Bronchial epithelial cell (primary cell): Measurements from ENCODE around the gene ZNF860. TPM values are rescaled to one million over a fixed set of nuclear protein-coding genes. Genes with fewer than 3 reads are reported as not detected.
A peak's percentile ranks its signal among the peaks of the same experiment; 100 is the strongest.

Experiments
- DNase-seq: peaks from one replicate; pipeline ENCODE4 v3.0.0-alpha.2; 2010; ENCODE audit warnings: low read depth
- FAIRE-seq: peaks from 2 replicates; lab custom pipeline; 2011; peaks lifted over from hg19 to GRCh38; lab: Jason Lieb, UNC
- H3K27me3 ChIP-seq: 2 replicates; pipeline ENCODE4 v1.5.1; 2011; ENCODE audit warnings: low read length; ENCODE audit not compliant: control insufficient read depth, insufficient read depth
- H3K36me3 ChIP-seq: 2 replicates; pipeline ENCODE4 v1.5.1; 2011; ENCODE audit warnings: low read length; ENCODE audit not compliant: control insufficient read depth, insufficient read depth
- H3K4me3 ChIP-seq: 2 replicates; pipeline ENCODE4 v1.5.1; 2011; ENCODE audit warnings: mild to moderate bottlenecking, low read depth, low read length, control low read depth
- total RNA-seq: library from RNA; depleted of rRNA; stranded (reverse); fragments of >200 nt; gene quantifications from 2 replicates; pipeline ENCODE4 v1.2.1, GENCODE V29; 2014
- TF ChIP-seq, protein P1 (sequence below): IDR thresholded peaks from 2 replicates; pipeline ENCODE4 v1.5.1; 2011; ENCODE audit warnings: mild to moderate bottlenecking, moderate library complexity, low read length, control low read depth, inconsistent platforms; ENCODE audit not compliant: insufficient read depth, severe bottlenecking

The ZNF860 gene
- total RNA-seq, 1 donor from 2014 or later, result 3.7 TPM

DNA sequence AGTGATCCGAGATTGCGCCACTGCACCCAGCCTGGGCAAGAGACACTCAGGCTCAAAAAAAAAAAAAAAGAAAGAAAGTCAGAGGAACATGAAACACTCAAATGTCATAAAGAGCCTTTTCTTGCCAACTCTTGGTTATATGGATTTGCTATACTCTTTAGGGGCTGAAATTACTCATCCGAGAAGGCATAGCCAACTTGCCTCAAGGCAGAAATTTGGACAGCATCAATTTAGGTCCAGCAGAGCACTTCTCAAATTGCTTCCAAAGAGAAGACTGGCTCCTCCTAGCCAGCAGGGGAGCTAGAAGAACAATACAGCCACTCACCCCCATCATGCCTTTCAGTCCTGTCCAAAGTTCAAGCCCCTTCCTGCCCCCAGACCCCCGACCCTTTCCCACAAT is 44.3 kb upstream of the ZNF860 start:
- DNase-seq, result peak; percentile 31
- TF ChIP-seq, protein P1, sequence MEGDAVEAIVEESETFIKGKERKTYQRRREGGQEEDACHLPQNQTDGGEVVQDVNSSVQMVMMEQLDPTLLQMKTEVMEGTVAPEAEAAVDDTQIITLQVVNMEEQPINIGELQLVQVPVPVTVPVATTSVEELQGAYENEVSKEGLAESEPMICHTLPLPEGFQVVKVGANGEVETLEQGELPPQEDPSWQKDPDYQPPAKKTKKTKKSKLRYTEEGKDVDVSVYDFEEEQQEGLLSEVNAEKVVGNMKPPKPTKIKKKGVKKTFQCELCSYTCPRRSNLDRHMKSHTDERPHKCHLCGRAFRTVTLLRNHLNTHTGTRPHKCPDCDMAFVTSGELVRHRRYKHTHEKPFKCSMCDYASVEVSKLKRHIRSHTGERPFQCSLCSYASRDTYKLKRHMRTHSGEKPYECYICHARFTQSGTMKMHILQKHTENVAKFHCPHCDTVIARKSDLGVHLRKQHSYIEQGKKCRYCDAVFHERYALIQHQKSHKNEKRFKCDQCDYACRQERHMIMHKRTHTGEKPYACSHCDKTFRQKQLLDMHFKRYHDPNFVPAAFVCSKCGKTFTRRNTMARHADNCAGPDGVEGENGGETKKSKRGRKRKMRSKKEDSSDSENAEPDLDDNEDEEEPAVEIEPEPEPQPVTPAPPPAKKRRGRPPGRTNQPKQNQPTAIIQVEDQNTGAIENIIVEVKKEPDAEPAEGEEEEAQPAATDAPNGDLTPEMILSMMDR, result no peak
- H3K36me3 ChIP-seq, result no peaks in the 10 kb centered on the region
- H3K4me3 ChIP-seq, result no peak overlapping the region
- H3K27me3 ChIP-seq, result no peaks in the 10 kb centered on the region
- no peak for FAIRE-seq

DNA sequence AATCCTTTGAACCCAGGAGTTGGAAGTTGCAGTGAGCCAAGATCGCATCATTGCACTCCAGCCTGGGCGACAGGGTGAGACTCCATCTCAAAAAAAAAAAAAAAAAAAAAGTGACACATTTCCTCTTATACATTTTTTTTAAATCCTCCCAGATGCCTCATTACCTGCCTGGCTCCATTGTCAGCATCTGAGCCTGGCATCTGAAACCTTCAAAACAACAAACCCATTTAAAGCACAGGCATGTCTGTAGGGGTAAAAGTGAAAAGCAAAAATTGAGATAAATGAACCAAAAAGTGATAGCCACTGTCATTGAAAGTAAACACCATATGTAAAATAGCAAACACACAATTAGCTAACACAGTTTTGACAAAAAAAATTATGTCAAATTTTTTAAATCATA is 39.1 kb upstream of the ZNF860 start:
- TF ChIP-seq, protein P1, result no peak
- H3K27me3 ChIP-seq, result no peaks in the 10 kb centered on the region
- no peak overlapping the region for H3K4me3 ChIP-seq
- DNase-seq (peak; percentile 33), FAIRE-seq (no peak)
- H3K36me3 ChIP-seq, result no peaks in the 10 kb centered on the region

DNA sequence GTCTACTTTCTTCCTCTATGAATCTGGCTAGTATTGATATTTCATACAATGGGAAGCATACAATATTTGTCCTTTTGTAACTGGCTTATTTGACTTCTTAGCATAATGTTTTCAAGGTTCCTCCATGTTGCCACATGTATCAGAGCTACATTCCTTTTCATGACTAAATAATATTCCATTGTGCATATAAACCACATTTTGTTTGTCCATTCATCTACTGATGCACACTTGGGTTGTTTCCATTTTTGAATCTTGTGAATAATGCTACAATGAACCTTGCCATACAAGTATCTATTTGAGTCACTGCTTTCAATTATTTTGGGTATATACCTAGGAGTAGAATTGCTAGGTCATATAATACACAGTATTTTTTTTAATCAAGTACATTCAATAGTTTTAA is 38.5 kb upstream of the ZNF860 start:
- TF ChIP-seq, protein P1, result no peak
- Histone ChIP-seq H3K27me3 (no peaks in the 10 kb centered on the region), H3K4me3 (no peak overlapping the region), H3K36me3 (no peaks in the 10 kb centered on the region)
- DNase-seq (peak; percentile 17), FAIRE-seq (no peak)

DNA sequence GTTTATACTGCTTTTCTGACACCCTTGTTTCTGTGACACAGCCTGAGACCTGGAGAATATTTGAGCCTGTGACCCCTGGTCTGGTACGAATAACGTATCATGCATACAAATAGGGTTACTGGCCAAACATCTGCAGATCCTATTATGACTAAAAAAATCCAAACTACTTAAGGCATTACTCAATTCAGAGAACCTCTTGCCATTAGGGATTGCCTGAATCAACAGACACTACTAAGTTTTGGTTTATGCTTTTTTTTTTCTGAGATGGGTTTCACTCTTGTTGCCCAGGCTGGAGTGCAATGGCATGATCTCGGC is 35.9 kb upstream of the ZNF860 start:
- Histone ChIP-seq H3K4me3 (no peak overlapping the region), H3K36me3 (no peaks in the 10 kb centered on the region), H3K27me3 (no peaks in the 10 kb centered on the region)
- TF ChIP-seq, protein P1, result no peak
- no peak for DNase-seq
- FAIRE-seq, result no peak

DNA sequence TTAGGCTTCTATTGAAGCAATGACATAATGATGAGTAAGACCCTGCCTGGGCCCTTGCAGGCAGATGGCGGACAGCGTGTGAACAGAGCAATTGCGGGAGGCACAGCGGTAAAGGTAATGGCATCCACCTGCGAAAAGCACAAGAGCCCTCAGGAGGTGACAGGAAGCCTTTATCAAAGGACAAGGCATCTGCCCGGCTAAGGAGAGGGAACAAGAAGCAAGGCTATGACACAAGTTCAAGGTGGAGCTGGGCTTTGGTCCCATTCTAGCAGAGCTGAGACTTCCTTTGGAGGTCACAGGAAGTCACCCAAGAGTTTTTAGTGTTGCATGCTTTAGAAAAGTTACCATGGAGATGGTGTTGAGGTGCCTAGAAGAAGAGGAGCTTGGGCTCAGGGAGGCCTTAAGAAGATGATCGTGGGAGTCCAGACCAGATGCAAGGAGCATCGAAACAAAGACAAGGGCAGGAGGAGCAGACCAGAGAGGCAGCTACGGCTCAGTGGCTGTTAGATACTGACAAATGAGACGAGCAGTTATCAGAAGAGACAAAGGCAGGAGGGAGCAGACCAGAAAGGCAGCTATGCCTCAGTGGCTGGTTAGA is 35.0 kb upstream of the ZNF860 start:
- no peaks in the 10 kb centered on the region for H3K36me3 ChIP-seq
- TF ChIP-seq, protein P1, result no peak
- DNase-seq (peak; percentile 33), FAIRE-seq (no peak)
- no peak overlapping the region for H3K4me3 ChIP-seq
- H3K27me3 ChIP-seq, result no peaks in the 10 kb centered on the region

DNA sequence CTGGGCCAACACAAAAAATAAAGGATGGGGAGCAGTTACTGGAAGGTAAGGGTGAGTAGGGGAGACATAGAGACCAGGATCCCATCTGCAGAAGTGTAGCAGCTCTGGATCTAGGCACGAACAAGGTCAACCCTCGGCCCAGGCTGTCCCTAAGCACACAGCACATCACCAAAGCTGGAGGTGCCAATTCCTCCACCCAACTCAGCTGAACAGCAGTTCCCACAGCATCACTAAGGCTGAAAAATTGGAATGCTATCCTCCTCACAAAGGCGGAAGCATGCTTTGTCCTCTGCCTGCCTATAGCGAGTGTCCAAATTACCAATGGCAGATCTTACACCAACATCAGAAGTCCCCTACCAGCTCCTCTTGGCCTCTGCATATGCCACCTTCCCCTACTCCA is 34.4 kb upstream of the ZNF860 start:
- no peak for FAIRE-seq
- no peaks in the 10 kb centered on the region for H3K27me3 ChIP-seq
- no peaks in the 10 kb centered on the region for H3K36me3 ChIP-seq

More for the DNA sequence above, 34.4 kb upstream of the ZNF860 start:
- no peak for DNase-seq
- no peak overlapping the region for H3K4me3 ChIP-seq
- TF ChIP-seq, protein P1, result no peak
